CD4-positive, alpha-beta T cell treated with Interferon alpha-2 for 1 hour (primary cell): ENCODE data around the gene NDST3.
"Not testable (repeated sequence)": the region's sequence is repeated elsewhere in the genome, so short reads cannot be mapped to it uniquely, and the experiment has no call there.

Experiments
- DNase-seq, 2 donors: peaks; one replicate each; pipeline ENCODE4 v3.0.0-alpha.2; 2020 to 2022

NDST3 gene

GRCh38 chr4:118276580-118276979, 242.3 kb downstream of the NDST3 start:
- no peak for DNase-seq

GRCh38 chr4:118277243-118277642, 243.0 kb downstream of the NDST3 start:
- DNase-seq, result no peak

- DNase-seq, result peak; percentile 98 to 99
Measured at GRCh38 chr4:118278473-118279274, 244.4 kb downstream of the NDST3 start.

- DNase-seq, result peak in 1 of 2 donors; percentile 42
Measured at GRCh38 chr4:118279328-118279727, 245.0 kb downstream of the NDST3 start.

GRCh38 chr4:118279920-118280432, 245.7 kb downstream of the NDST3 start:
- no peak for DNase-seq

GRCh38 chr4:118280501-118281218, 246.4 kb downstream of the NDST3 start:
- DNase-seq, result peak; percentile 45 to 66

GRCh38 chr4:118281611-118282442, 247.5 kb downstream of the NDST3 start:
- DNase-seq, result no peak

GRCh38 chr4:118282692-118283091, 248.4 kb downstream of the NDST3 start:
- DNase-seq, result no peak

- no peak for DNase-seq
Measured at GRCh38 chr4:118284169-118284568, 249.9 kb downstream of the NDST3 start.

- no peak for DNase-seq
Measured at GRCh38 chr4:118285931-118286330, 251.6 kb downstream of the NDST3 start.

GRCh38 chr4:118286685-118287084, 252.4 kb downstream of the NDST3 start:
- no peak for DNase-seq

GRCh38 chr4:118287711-118288451, 253.6 kb downstream of the NDST3 start:
- no peak for DNase-seq

- DNase-seq, result no peak
Measured at GRCh38 chr4:118289794-118290193, 255.5 kb downstream of the NDST3 start.

- DNase-seq, result no peak
Measured at GRCh38 chr4:118290951-118291350, 256.7 kb downstream of the NDST3 start.

- DNase-seq, result no peak
Measured at GRCh38 chr4:118296729-118297128, 262.4 kb downstream of the NDST3 start.

- not testable (repeated sequence) for DNase-seq
Measured at GRCh38 chr4:118299619-118300018, 265.3 kb downstream of the NDST3 start.

- DNase-seq, result no peak
Measured at GRCh38 chr4:118307643-118308042, 273.4 kb downstream of the NDST3 start.
